Panc1 (cell line): ENCODE data around the gene LIME1.

Source experiments
- TF ChIP-seq, protein P1 (sequence below), 2 experiments: IDR thresholded peaks; 2 replicates each; pipeline ENCODE4 v1.6.1; 2011 to 2012; ENCODE audit warnings: low read depth in 2 of 2, control low read depth in 1 of 2, low read length in 1 of 2, mild to moderate bottlenecking in 1 of 2, moderate library complexity in 1 of 2; ENCODE audit not compliant: insufficient read depth in 1 of 2
- TF ChIP-seq, protein P2 (sequence below): fragments of 450-650 bp; IDR thresholded peaks from 2 replicates; pipeline ENCODE4 v1.5.1; 2017; ENCODE audit warnings: mild to moderate bottlenecking

DNA sequence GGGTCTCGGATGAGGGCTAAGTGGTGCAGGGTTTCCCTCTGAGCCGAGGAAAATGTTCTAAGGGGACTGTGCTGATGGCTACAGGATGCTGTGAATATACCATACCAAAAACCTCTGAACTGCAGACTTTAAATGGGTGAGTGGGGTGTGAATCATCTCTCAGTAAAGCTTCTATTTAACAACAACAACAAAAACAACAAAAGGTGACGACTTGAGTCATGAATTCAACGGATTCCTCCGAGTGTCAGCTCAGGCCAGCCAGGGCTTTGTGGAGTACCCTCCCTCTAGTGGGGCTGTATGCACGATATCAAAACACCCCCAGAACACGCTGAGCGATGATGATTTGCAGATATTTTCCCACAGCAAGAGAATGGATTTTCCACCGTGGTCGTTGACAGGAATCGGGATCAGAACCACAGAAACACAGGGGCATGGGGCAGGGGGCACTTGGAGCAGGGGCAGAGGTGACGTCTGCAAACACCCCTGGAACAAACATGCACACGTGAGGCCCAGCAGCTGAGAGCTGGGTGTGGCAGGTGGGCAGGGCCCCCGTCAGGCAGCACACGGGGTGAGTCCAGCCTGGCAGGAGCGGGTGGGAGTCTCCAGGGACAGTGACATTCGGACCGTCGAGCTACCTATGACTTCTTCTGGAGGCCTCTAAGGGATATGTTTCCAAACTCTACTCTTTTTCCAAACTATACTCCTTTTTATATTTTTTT, 41.7 kb downstream of the LIME1 start:
- TF ChIP-seq, protein P1, sequence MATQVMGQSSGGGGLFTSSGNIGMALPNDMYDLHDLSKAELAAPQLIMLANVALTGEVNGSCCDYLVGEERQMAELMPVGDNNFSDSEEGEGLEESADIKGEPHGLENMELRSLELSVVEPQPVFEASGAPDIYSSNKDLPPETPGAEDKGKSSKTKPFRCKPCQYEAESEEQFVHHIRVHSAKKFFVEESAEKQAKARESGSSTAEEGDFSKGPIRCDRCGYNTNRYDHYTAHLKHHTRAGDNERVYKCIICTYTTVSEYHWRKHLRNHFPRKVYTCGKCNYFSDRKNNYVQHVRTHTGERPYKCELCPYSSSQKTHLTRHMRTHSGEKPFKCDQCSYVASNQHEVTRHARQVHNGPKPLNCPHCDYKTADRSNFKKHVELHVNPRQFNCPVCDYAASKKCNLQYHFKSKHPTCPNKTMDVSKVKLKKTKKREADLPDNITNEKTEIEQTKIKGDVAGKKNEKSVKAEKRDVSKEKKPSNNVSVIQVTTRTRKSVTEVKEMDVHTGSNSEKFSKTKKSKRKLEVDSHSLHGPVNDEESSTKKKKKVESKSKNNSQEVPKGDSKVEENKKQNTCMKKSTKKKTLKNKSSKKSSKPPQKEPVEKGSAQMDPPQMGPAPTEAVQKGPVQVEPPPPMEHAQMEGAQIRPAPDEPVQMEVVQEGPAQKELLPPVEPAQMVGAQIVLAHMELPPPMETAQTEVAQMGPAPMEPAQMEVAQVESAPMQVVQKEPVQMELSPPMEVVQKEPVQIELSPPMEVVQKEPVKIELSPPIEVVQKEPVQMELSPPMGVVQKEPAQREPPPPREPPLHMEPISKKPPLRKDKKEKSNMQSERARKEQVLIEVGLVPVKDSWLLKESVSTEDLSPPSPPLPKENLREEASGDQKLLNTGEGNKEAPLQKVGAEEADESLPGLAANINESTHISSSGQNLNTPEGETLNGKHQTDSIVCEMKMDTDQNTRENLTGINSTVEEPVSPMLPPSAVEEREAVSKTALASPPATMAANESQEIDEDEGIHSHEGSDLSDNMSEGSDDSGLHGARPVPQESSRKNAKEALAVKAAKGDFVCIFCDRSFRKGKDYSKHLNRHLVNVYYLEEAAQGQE (IDR thresholded peaks at IDR 0.05; ENCODE audit: insufficient read depth in 1 of 2, low read depth in 2 of 2, low read length in 1 of 2): no peak
- TF ChIP-seq, protein P2, sequence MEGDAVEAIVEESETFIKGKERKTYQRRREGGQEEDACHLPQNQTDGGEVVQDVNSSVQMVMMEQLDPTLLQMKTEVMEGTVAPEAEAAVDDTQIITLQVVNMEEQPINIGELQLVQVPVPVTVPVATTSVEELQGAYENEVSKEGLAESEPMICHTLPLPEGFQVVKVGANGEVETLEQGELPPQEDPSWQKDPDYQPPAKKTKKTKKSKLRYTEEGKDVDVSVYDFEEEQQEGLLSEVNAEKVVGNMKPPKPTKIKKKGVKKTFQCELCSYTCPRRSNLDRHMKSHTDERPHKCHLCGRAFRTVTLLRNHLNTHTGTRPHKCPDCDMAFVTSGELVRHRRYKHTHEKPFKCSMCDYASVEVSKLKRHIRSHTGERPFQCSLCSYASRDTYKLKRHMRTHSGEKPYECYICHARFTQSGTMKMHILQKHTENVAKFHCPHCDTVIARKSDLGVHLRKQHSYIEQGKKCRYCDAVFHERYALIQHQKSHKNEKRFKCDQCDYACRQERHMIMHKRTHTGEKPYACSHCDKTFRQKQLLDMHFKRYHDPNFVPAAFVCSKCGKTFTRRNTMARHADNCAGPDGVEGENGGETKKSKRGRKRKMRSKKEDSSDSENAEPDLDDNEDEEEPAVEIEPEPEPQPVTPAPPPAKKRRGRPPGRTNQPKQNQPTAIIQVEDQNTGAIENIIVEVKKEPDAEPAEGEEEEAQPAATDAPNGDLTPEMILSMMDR: no peak
